HUES6 (cell line): ENCODE measurements around the gene GRHL3.

Source experiments
- H3K27ac ChIP-seq: 2 replicates; pipeline ENCODE4 v1.7.0; 2013; ENCODE audit warnings: low read depth, mild to moderate bottlenecking, low read length, inconsistent platforms
- H3K27me3 ChIP-seq: 2 replicates; pipeline ENCODE4 v1.6.1; 2013; ENCODE audit warnings: low read length; ENCODE audit not compliant: control insufficient read depth, insufficient read depth
- H3K36me3 ChIP-seq: 2 replicates; pipeline ENCODE4 v1.6.1; 2013; ENCODE audit warnings: low read length; ENCODE audit not compliant: control insufficient read depth, insufficient read depth
- H3K4me1 ChIP-seq: 2 replicates; pipeline ENCODE4 v1.6.1; 2013; ENCODE audit warnings: low read length; ENCODE audit not compliant: control insufficient read depth, insufficient read depth
- H3K4me3 ChIP-seq: 2 replicates; pipeline ENCODE4 v1.5.1; 2013; ENCODE audit warnings: low read depth, low read length
- H3K9ac ChIP-seq: one replicate; pipeline ENCODE4 v1.6.1; 2013; ENCODE audit warnings: mild to moderate bottlenecking, low read length
- H3K9me3 ChIP-seq: 2 replicates; pipeline ENCODE4 v1.6.1; 2013; ENCODE audit warnings: low read depth, low read length; ENCODE audit not compliant: control insufficient read depth, insufficient read depth

The GRHL3 gene

GRCh38 chr1:24373710-24374109 lies 54.6 kb downstream of the GRHL3 start:
- Histone ChIP-seq H3K27me3 (no peaks in the 10 kb centered on the region), H3K4me1 (peaks cover 15% of the 10 kb centered on the region), H3K4me3 (no peak overlapping the region), H3K9ac (no peak overlapping the region), H3K27ac (no peak overlapping the region), H3K36me3 (peaks cover 1% of the 10 kb centered on the region), H3K9me3 (no peaks in the 10 kb centered on the region)

DNA sequence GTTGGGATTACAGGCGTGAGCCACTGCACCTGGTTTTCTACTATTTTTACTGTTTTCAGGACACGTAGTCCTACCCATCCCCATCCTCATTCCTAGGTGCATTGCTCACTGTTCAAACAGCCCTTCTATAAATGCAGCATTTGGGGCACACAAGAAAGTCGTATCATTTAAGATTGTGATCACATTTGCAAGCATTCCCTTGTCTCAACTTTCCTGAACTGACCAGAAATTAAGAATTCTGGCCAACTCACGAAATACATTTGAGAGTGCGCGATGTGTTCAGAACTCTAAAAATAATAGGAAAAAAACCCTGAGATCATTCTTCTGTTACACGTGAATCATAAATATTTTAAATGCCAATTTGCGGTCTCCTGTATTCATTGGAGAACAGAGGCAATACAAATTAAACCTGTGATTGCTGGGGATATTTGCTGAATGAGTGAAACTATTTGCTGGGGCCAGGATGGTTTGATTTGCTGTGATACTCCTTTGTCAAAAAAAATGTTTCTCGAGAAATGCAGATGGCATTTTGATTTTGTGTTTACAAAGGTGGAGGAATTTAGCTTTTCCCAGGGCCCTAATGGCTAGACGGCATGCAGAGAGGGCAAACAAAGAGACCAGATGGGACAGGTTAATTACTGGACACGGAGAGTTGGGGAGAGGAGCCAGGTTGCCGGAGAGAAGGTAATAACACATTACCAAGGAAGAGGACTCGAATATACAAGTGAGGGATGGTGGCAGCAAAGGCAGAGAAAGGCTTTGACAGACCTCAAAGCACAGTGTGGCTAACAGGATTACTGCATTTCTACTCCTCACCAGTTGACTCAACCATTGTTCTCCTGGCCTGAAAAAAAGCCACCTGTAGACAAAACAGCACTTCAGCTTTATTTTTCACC lies 56.0 kb downstream of the GRHL3 start:
- peaks cover 4% of the 10 kb centered on the region for H3K36me3 ChIP-seq
- H3K9ac ChIP-seq, result no peak overlapping the region
- H3K9me3 ChIP-seq, result no peaks in the 10 kb centered on the region
- no peak overlapping the region for H3K4me3 ChIP-seq
- H3K4me1 ChIP-seq, result peaks cover 15% of the 10 kb centered on the region
- H3K27ac ChIP-seq, result no peak overlapping the region
- H3K27me3 ChIP-seq, result no peaks in the 10 kb centered on the region

DNA sequence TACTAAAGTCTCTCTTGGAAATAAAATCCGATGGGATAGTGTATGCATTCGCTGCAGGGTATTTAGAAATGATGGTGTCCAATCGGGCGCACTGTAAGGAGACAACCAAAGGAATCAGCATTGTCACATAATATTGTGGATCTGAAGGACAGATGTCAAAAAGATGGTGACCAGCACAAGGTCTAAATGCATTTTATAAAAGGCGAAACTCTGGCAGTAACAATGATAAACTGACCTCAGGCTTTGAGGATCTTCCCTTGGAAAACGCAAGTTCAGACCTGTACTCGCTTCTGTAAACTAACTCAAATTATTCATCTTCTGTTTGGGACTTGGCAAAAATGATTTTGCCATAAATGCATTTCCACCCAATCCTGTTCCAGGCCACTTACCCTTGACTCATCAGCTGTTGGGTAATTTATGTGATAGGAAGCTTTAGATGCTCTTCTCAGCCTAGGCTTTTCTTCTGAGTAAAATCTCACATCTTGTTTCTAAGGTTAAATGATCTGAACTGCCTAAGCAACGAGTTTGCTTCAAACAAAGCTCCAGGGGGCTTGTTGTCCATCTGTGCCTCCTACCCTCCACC lies 60.7 kb downstream of the GRHL3 start:
- Histone ChIP-seq H3K4me1 (peaks cover 11% of the 10 kb centered on the region), H3K27ac (no peak overlapping the region), H3K27me3 (no peaks in the 10 kb centered on the region), H3K9ac (no peak overlapping the region), H3K9me3 (no peaks in the 10 kb centered on the region), H3K36me3 (peaks cover 6% of the 10 kb centered on the region), H3K4me3 (no peak overlapping the region)

- Histone ChIP-seq H3K27ac (no peak overlapping the region), H3K9ac (no peak overlapping the region)
These were observed 61.4 kb downstream of the GRHL3 start for GRCh38 chr1:24380508-24380907.

GRCh38 chr1:24381256-24381655 lies 62.1 kb downstream of the GRHL3 start:
- Histone ChIP-seq H3K27ac (no peak overlapping the region), H3K9ac (no peak overlapping the region), H3K9me3 (no peaks in the 10 kb centered on the region), H3K4me1 (no peaks in the 10 kb centered on the region), H3K27me3 (no peaks in the 10 kb centered on the region), H3K4me3 (no peak overlapping the region), H3K36me3 (peaks cover 6% of the 10 kb centered on the region)

More at GRCh38 chr1:24380508-24380907, 61.4 kb downstream of the GRHL3 start:
- no peak overlapping the region for H3K4me3 ChIP-seq
- H3K4me1 ChIP-seq, result peaks cover 4% of the 10 kb centered on the region
- no peaks in the 10 kb centered on the region for H3K27me3 ChIP-seq
- peaks cover 6% of the 10 kb centered on the region for H3K36me3 ChIP-seq
- H3K9me3 ChIP-seq, result no peaks in the 10 kb centered on the region

- Histone ChIP-seq H3K36me3 (peaks cover 6% of the 10 kb centered on the region), H3K4me3 (no peak overlapping the region), H3K27me3 (no peaks in the 10 kb centered on the region), H3K9me3 (no peaks in the 10 kb centered on the region), H3K9ac (no peak overlapping the region), H3K27ac (no peak overlapping the region), H3K4me1 (no peaks in the 10 kb centered on the region)
These were observed 63.0 kb downstream of the GRHL3 start for GRCh38 chr1:24382165-24382577.

- H3K4me1 ChIP-seq, result no peaks in the 10 kb centered on the region
- H3K4me3 ChIP-seq, result no peak overlapping the region
- no peak overlapping the region for H3K27ac ChIP-seq
- H3K36me3 ChIP-seq, result peaks cover 6% of the 10 kb centered on the region
- H3K9ac ChIP-seq, result no peak overlapping the region
- no peaks in the 10 kb centered on the region for H3K9me3 ChIP-seq
- H3K27me3 ChIP-seq, result no peaks in the 10 kb centered on the region
These were observed 64.3 kb downstream of the GRHL3 start for GRCh38 chr1:24383381-24383940.

DNA sequence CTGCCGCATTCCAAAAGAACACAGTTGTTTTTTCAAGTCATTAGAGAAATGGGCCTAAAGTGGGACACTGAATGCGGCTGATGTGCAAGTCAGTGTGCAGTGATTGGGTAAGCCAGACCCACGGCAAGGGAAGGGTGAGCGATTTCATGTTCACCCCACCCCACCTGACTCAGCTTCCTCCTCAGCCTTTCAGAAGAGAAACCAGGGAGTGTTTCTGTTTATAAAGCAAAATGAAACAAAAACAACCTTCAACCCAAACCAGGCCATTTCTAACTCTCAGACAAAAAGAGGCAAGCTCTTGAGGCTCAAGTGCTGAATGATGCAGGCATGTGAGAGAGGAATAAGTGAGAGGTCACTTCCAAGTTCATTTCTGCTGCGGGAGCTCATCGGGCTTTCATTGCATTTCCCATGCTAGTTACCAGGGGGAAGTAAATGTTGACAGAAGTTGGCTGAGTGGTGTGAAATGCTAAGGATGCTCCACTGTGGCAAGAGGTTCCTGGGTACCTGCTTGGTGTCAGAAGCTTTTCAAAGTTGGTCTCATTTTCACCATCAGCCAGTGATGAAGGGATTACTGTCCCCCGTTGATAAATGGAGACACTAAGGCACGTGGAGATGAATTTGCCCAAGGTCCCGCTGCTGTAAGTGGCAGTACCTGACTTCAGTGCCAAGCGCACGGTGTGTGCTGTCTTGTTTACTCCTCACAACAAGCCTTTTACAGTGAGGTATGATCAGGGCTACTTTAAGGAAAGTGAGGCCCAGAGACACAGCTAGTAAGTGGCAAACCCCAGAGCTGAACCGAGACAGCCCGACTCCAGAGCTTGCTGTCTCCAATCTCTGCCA lies 65.3 kb downstream of the GRHL3 start:
- H3K9me3 ChIP-seq, result no peaks in the 10 kb centered on the region
- H3K4me1 ChIP-seq, result no peaks in the 10 kb centered on the region
- no peak overlapping the region for H3K27ac ChIP-seq
- no peaks in the 10 kb centered on the region for H3K27me3 ChIP-seq
- no peak overlapping the region for H3K9ac ChIP-seq
- peaks cover 2% of the 10 kb centered on the region; the same call in 1 of the 2 replicates for H3K36me3 ChIP-seq
- H3K4me3 ChIP-seq, result no peak overlapping the region

- Histone ChIP-seq H3K27ac (no peak overlapping the region), H3K27me3 (no peaks in the 10 kb centered on the region), H3K9ac (no peak overlapping the region), H3K36me3 (peaks cover 2% of the 10 kb centered on the region; the same call in 1 of the 2 replicates), H3K9me3 (no peaks in the 10 kb centered on the region), H3K4me1 (no peaks in the 10 kb centered on the region), H3K4me3 (no peak overlapping the region)
These were observed 66.2 kb downstream of the GRHL3 start for GRCh38 chr1:24385160-24385940.

DNA sequence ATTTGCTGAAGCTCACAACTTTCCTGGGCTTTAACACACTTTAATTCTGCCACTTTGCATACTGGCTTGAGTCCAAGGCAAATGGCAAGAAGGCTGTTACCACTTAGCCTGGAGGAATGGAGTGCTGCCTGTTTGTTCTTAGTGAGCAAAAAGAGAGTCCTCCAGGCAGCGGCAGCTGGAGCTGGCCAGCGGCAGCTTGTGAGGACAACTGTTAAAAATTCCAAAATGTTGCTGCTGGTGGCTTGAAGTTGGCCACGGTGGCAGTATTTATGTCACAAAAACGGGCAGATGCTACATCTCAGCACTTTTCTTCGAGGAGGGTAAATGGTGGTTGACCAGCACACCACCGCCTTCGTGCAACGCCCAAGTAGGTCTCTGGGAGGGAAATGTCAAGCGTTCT lies 67.1 kb downstream of the GRHL3 start:
- Histone ChIP-seq H3K27me3 (no peaks in the 10 kb centered on the region), H3K4me1 (no peaks in the 10 kb centered on the region), H3K27ac (no peak overlapping the region), H3K4me3 (no peak overlapping the region), H3K9ac (no peak overlapping the region), H3K9me3 (no peaks in the 10 kb centered on the region), H3K36me3 (peaks cover 2% of the 10 kb centered on the region; the same call in 1 of the 2 replicates)
